HFF-Myc (cell line): Measurements from ENCODE around the gene PUS10.

ENCODE experiments used
- DNase-seq: peaks from one replicate; pipeline ENCODE4 v3.0.0-alpha.2; 2011; ENCODE audit warnings: low read depth; ENCODE audit errors: extremely low read depth
- H3K4me3 ChIP-seq: replicated peaks from 2 replicates; pipeline ENCODE4 v1.5.1; 2011; ENCODE audit warnings: low read depth, mild to moderate bottlenecking, control low read depth, low read length
- TF ChIP-seq, protein P1 (sequence below): IDR thresholded peaks from 2 replicates; pipeline ENCODE4 v1.5.1; 2012; ENCODE audit warnings: mild to moderate bottlenecking, low read depth, low read length, control low read depth; ENCODE audit errors: missing control alignments

PUS10 gene, protein sequence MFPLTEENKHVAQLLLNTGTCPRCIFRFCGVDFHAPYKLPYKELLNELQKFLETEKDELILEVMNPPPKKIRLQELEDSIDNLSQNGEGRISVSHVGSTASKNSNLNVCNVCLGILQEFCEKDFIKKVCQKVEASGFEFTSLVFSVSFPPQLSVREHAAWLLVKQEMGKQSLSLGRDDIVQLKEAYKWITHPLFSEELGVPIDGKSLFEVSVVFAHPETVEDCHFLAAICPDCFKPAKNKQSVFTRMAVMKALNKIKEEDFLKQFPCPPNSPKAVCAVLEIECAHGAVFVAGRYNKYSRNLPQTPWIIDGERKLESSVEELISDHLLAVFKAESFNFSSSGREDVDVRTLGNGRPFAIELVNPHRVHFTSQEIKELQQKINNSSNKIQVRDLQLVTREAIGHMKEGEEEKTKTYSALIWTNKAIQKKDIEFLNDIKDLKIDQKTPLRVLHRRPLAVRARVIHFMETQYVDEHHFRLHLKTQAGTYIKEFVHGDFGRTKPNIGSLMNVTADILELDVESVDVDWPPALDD

DNA sequence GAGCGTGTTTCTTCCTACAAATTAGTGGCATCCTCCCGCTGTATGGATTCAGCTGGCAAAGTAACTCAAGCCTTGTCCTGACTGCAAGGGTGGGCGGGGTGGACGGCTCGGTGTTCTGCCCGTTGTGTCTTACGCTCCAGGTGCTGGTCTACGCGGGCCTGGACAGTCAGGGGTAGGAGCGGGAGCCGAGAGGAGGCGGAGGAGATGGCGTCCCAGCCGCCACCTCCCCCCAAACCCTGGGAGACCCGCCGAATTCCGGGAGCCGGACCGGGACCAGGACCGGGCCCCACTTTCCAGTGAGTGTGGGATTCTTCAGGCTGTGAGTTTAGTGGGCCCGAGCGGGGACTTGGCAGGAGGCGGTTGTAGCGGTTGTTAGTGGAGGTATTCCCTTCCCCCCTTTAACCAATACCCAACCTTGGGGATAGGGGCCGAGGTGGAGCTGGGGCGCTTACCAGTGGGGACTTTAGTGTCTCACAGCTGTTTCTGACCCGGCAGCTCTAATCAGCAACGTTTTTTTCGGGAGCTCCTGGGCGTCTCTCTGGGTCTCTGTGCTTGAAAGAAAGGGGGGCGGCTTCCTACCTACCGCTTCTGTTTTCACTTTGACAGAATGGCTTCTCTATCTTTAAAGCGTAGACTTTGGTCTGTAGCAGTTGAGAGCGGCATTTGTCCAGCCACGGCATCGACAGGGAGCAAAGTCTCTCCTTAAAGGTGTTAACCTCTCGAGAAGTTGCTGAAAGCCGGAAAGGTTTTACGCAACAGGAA lies at the start of gene PUS10, which contains the start of gene PEX13:
TSS of gene PUS10 (minus strand) at position 700 of the 762 bp plus-strand sequence. CDS start 6,365 bp downstream, outside the sequence.
TSS of gene PEX13 (plus strand) at position 165 of the 762 bp plus-strand sequence. CDS start at position 205, 40 bp downstream.
- peak; percentile 36 for DNase-seq
- TF ChIP-seq, protein P1, sequence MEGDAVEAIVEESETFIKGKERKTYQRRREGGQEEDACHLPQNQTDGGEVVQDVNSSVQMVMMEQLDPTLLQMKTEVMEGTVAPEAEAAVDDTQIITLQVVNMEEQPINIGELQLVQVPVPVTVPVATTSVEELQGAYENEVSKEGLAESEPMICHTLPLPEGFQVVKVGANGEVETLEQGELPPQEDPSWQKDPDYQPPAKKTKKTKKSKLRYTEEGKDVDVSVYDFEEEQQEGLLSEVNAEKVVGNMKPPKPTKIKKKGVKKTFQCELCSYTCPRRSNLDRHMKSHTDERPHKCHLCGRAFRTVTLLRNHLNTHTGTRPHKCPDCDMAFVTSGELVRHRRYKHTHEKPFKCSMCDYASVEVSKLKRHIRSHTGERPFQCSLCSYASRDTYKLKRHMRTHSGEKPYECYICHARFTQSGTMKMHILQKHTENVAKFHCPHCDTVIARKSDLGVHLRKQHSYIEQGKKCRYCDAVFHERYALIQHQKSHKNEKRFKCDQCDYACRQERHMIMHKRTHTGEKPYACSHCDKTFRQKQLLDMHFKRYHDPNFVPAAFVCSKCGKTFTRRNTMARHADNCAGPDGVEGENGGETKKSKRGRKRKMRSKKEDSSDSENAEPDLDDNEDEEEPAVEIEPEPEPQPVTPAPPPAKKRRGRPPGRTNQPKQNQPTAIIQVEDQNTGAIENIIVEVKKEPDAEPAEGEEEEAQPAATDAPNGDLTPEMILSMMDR = no peak
- H3K4me3 ChIP-seq = peak within 1 kb of the TSS; percentile 76

DNA sequence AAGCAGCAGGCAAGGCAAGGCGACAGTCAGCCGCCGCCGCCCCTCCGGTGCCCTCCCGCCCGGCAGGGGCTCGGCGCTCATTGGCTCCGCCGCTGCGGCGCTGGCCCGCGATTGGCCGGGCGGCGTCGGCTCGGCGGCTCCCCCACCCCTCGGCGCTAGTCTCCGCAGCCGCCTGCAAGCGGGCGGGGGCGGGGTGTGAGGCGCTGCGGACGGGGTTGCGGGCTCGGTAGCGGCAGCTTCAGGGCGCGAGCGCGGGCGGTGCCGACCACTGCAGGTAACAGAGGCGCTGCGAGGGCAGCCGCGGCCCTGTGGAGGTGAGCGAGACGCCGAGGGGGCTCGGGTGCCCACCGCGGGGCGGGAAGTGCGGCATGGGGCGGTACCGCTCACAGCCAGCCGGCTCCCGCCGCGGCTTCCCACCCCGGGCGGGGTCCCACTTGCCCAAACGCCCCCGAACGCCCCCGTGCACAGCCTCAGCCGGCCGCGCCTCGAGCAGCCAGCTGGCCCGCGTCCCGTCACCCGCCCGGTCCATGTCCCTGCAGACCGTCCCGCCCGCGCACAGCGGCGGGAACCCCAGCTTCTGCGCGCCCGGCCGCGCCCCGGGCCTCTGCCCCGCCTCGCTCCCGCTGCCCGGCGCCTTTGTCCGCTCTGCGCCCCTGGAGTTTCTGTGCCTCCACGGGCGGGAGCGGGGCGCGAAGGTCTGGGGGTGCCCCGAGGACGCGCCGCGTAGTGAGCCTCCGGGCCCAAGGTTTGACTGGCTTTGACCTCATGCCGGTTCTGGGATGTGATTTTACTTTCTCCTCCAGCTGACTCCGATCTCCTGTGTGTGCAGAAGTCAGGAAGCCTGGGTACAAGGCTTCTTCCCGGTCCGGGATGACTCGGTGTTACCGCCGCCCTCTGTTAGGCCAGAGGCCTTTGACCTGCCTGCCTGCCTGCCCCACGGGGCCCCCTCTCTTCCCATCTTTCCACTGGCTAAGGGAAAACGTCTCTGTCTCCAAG lies 48.0 kb upstream of the PUS10 start, which contains the start of gene SANBR:
TSS of gene SANBR (plus strand) at position 158 of the 996 bp plus-strand sequence. CDS start 4,480 bp downstream, outside the sequence.
- TF ChIP-seq, protein P1 = no peak
- peak within 1 kb of the TSS; percentile 61 for H3K4me3 ChIP-seq
- peak; percentile 24 for DNase-seq

DNA sequence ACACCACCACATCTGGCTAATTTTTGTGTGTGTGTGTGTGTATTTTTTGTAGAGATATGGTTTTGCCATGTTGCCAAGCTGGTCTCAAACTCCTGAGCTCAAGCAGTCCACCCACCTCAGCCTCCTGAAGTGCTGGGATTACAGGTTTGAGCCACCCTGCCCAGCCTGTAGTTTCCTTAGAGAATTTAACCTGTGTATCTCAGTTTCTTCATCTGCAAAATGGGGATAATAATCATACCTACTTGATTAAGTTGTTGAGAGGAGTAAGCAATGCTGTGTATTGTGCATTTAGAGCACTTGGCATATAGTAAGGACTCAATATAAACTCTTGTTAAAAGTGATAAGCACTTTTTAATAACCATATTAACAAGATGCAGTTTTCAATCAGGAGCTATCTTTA lies 41.3 kb upstream of the PUS10 start:
- TF ChIP-seq, protein P1 = no peak
- no peak overlapping the region for H3K4me3 ChIP-seq
- DNase-seq = no peak

DNA sequence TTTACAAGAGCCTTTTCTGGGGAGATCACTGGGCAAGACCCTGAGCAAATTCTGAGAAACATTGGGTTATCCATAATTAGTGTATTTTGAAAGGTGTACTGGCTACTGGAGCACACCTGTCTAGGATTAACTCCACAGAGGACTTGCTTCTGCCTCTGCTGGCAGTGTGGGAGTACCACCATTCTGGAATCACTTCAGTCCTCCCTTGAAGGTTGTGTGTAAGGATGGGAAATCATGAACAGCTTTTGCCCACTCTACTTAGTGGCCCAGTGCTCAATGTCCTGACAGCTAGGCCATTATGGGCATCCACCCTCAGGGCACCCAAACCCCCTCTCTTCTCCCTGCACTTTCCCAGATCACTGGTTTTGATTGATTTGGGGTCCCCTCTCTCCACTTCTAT lies 39.5 kb upstream of the PUS10 start:
- TF ChIP-seq, protein P1 = no peak
- no peak for DNase-seq

DNA sequence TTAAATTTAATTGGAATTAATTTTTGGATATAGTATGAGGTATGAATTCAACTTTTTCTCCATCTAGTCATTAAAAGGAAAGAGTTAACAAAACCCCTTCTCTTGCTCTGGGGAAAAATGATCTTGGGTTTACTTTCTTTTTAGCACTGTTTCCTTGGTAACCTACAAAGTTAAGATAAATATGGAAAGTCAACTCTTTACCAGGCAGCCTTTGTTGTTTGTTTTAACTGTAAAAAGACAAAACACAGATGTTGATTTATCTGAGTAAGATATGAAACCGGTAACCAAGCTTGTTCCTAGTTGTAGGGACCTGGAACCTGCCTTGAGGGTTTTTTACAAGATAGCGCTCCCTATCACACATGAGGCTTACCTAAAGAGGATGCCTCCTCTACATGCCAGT lies 37.5 kb upstream of the PUS10 start:
- H3K4me3 ChIP-seq = no peak overlapping the region
- TF ChIP-seq, protein P1 = no peak
- no peak for DNase-seq

More for the DNA sequence above, 39.5 kb upstream of the PUS10 start:
- H3K4me3 ChIP-seq = no peak overlapping the region

DNA sequence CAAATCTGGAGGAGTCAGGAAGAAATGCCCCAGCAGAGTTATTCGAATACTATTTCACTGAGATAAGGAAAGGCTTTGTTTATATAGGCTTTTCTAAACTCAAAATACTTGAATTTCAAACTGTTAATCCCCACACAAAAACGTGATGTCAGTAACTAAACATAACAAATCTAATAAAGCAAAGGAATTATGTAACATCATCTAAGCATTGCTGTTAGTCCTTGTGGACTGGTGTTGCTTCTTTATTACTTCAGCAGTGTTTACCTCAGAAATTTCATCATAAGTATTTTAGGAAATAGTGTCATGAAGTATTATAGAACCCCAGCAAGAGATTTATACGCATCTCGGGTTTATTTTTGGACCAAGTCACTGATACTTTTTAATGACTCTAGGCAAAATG lies 27.9 kb upstream of the PUS10 start:
- no peak for DNase-seq
- H3K4me3 ChIP-seq = no peak overlapping the region
- TF ChIP-seq, protein P1 = no peak
